K562 (cell line): ENCODE measurements around the gene ERCC2. TPM values are rescaled to one million over a fixed set of nuclear protein-coding genes. Genes with fewer than 3 reads are reported as not detected.

Source experiments
- BRD4 ChIP-seq: fragments of 200-600 bp; sonication (generic); IDR thresholded peaks from 2 replicates; pipeline ENCODE4 v1.6.1; 2017; ENCODE audit warnings: inconsistent platforms
- CBX5 ChIP-seq: IDR thresholded peaks from 2 replicates; pipeline ENCODE4 v1.6.1; 2014; ENCODE audit warnings: low read depth, borderline replicate concordance
- CCAR2 ChIP-seq: fragments of 200-400 bp; formaldehyde crosslinking; IDR thresholded peaks from 2 replicates; pipeline ENCODE4 v1.6.1; 2017; ENCODE audit warnings: mild to moderate bottlenecking, low read depth, low read length
- CREB1 ChIP-seq, 2 experiments: sonication (generic) in 1 of 2; formaldehyde crosslinking in 1 of 2; IDR thresholded peaks; 2 replicates each; pipeline versions ENCODE4 v1.6.1 to v1.8.0; 2012 to 2022; ENCODE audit warnings: inconsistent platforms in 1 of 2, mild to moderate bottlenecking in 1 of 2, missing genetic modification reagents in 1 of 2, moderate library complexity in 1 of 2
- EP400 ChIP-seq: fragments of 450-650 bp; IDR thresholded peaks from 2 replicates; pipeline ENCODE4 v1.6.1; 2017; ENCODE audit warnings: antibody characterized with exemption, mild to moderate bottlenecking, moderate library complexity
- GABPB2 ChIP-seq: fragments of 250-450 bp; sonication (Bioruptor Pico); conservative IDR thresholded peaks from 2 replicates; pipeline ENCODE4 v1.5.1; 2021; ENCODE audit warnings: mild to moderate bottlenecking
- GMEB1 ChIP-seq: fragments of 250-450 bp; sonication (Bioruptor Pico); IDR thresholded peaks from 2 replicates; pipeline ENCODE4 v1.4.0; 2020; ENCODE audit warnings: mild to moderate bottlenecking
- HDAC1 ChIP-seq, 2 experiments: fragments of 450-650 bp; IDR thresholded peaks; 2 replicates each; pipeline ENCODE4 v1.6.1; 2016 to 2017; ENCODE audit warnings: inconsistent platforms in 1 of 2, mild to moderate bottlenecking in 1 of 2, moderate library complexity in 1 of 2
- HINFP ChIP-seq: fragments of 450-650 bp; conservative IDR thresholded peaks from 2 replicates; pipeline ENCODE4 v1.6.1; 2016; ENCODE audit warnings: missing genetic modification characterization, low read depth, mild to moderate bottlenecking, control low read depth, missing compliant biosample characterization
- HLTF ChIP-seq: fragments of 450-650 bp; IDR thresholded peaks from 2 replicates; pipeline ENCODE4 v1.6.1; 2016
- ILF3 ChIP-seq: fragments of 450-650 bp; IDR thresholded peaks from 2 replicates; pipeline ENCODE4 v1.6.1; 2018; ENCODE audit warnings: antibody characterized with exemption, mild to moderate bottlenecking, moderate library complexity, borderline replicate concordance
- KDM1A ChIP-seq, 2 experiments: fragments of 450-650 bp; IDR thresholded peaks; 2 replicates each; pipeline ENCODE4 v1.6.1; 2016; ENCODE audit warnings: mild to moderate bottlenecking in 2 of 2
- KLF13 ChIP-seq: fragments of 450-650 bp; IDR thresholded peaks from 2 replicates; pipeline ENCODE4 v1.6.1; 2016; ENCODE audit warnings: missing genetic modification characterization, low read depth, mild to moderate bottlenecking, missing compliant biosample characterization, moderate library complexity, borderline replicate concordance
- NBN ChIP-seq: fragments of 450-650 bp; IDR thresholded peaks from 2 replicates; pipeline ENCODE4 v1.6.1; 2016; ENCODE audit warnings: low read depth, mild to moderate bottlenecking
- NR1H2 ChIP-seq: sonication (generic); formaldehyde crosslinking; IDR thresholded peaks from 2 replicates; pipeline ENCODE4 v1.4.0; 2020; ENCODE audit warnings: mild to moderate bottlenecking, missing genetic modification reagents
- NR2C1 ChIP-seq, 2 experiments: fragments of 450-650 bp; IDR thresholded peaks; 2 replicates each; pipeline ENCODE4 v1.6.1; 2017; ENCODE audit warnings: mild to moderate bottlenecking in 2 of 2, antibody characterized with exemption in 1 of 2, inconsistent platforms in 1 of 2, missing compliant biosample characterization in 1 of 2, missing genetic modification characterization in 1 of 2
- PTTG1 ChIP-seq: fragments of 450-650 bp; IDR thresholded peaks from 2 replicates; pipeline ENCODE4 v1.6.1; 2016; ENCODE audit warnings: low read depth, mild to moderate bottlenecking, missing genetic modification characterization, missing compliant biosample characterization
- RAD51 ChIP-seq: fragments of 450-650 bp; IDR thresholded peaks from 2 replicates; pipeline ENCODE4 v1.7.1; 2016; ENCODE audit warnings: low read depth, mild to moderate bottlenecking, borderline replicate concordance
- RBM22 ChIP-seq: fragments of 200-400 bp; formaldehyde crosslinking; IDR thresholded peaks from 2 replicates; pipeline ENCODE4 v1.6.1; 2018; ENCODE audit warnings: low read length, low read depth; ENCODE audit not compliant: poor library complexity, severe bottlenecking
- RHOXF2B ChIP-seq: fragments of 250-450 bp; sonication (Bioruptor Pico); conservative IDR thresholded peaks from 2 replicates; pipeline ENCODE4 v1.5.1; 2021
- SMARCE1 ChIP-seq: fragments of 450-650 bp; IDR thresholded peaks from 2 replicates; pipeline ENCODE4 v1.7.1; 2016; ENCODE audit warnings: mild to moderate bottlenecking
- SRF ChIP-seq, 2 experiments: fragments of 250-450, 450-650 bp in 1 of 2; sonication (Bioruptor Pico) in 1 of 2; sonication (generic) in 1 of 2; formaldehyde crosslinking; IDR thresholded peaks; 2 replicates each; pipeline versions ENCODE4 v1.5.0 to v1.5.1; 2020 to 2022; ENCODE audit warnings: mild to moderate bottlenecking in 1 of 2, missing genetic modification reagents in 1 of 2
- SUPT5H ChIP-seq: fragments of 450-650 bp; IDR thresholded peaks from 2 replicates; pipeline ENCODE4 v1.6.1; 2016
- TCFL5 ChIP-seq: fragments of 250-450 bp; sonication (Bioruptor Pico); conservative IDR thresholded peaks from 2 replicates; pipeline ENCODE4 v1.6.1; 2021; ENCODE audit warnings: mild to moderate bottlenecking, moderate library complexity, matching md5 sums
- THRAP3 ChIP-seq: fragments of 450-650 bp; IDR thresholded peaks from 2 replicates; pipeline ENCODE4 v1.6.1; 2016; ENCODE audit warnings: mild to moderate bottlenecking, inconsistent platforms, borderline replicate concordance
- ZNF143 ChIP-seq: sonication (generic); formaldehyde crosslinking; IDR thresholded peaks from 2 replicates; pipeline ENCODE4 v1.9.0; 2022; ENCODE audit warnings: mild to moderate bottlenecking, missing genetic modification reagents
- ZNF785 ChIP-seq: fragments of 250-450 bp; sonication (Bioruptor Pico); IDR thresholded peaks from 2 replicates; pipeline ENCODE4 v1.4.0; 2020; ENCODE audit warnings: mild to moderate bottlenecking
- polyA plus RNA-seq, 8 experiments: library from polyadenylated mRNA; depleted of rRNA in 4 of 8; stranded (reverse) in 5 of 8; unstranded in 3 of 8; fragments of >200 nt; fragmentation: Nextera tagmentation in 2 of 8; fragmentation: Illumina TruSeq in 1 of 8; extraction: Ambion mirVana in 2 of 8; extraction: Trizol in 1 of 8; gene quantifications; 2 replicates each; pipeline versions ENCODE4 v1.2.1 to v1.2.3, GENCODE V29; 2011 to 2014; ENCODE audit warnings: inconsistent platforms in 1 of 8, missing spikeins in 1 of 8
- total RNA-seq, 7 experiments: library from RNA; depleted of rRNA in 6 of 7; stranded (reverse); fragments of >200 nt in 6 of 7; fragmentation: Illumina TruSeq in 2 of 7; extraction: Trizol in 2 of 7; gene quantifications; 2 replicates each; pipeline versions ENCODE4 v1.2.1 to v1.2.3, GENCODE V29; 2011 to 2021; ENCODE audit warnings: low replicate concordance in 1 of 7

The ERCC2 gene
- total and polyA plus RNA-seq, 9 of the 15 experiments (the other 6 are each of a cell fraction or from before 2014, with no cell fraction given), result 2.2 to 55.9 (median 23.4) TPM

- TF ChIP-seq GMEB1 (CRISPR knock-in tag), result no peak
- TF ChIP-seq CBX5, result no peak
- no peak for TF ChIP-seq NBN
- no peak for TF ChIP-seq THRAP3
- no peak for TF ChIP-seq RBM22
- TF ChIP-seq NR2C1 (IDR thresholded peaks at IDR 0.05), result peak; percentile 72
- peak; percentile 59; the same call in 1 of the 2 replicates for TF ChIP-seq NR2C1 (tag; IDR thresholded peaks at IDR 0.05)
- TF ChIP-seq EP400, result peak; percentile 32; the same call in 1 of the 2 replicates
- TF ChIP-seq NR1H2 (CRISPR knock-in tag), result no peak
- no peak for TF ChIP-seq CREB1 (IDR thresholded peaks at IDR 0.05)
- TF ChIP-seq CREB1 (CRISPR knock-in tag; IDR thresholded peaks at IDR 0.05), result no peak
- TF ChIP-seq HLTF, result no peak; the same call in 1 of the 2 replicates
- TF ChIP-seq KDM1A (IDR thresholded peaks at IDR 0.05), result peak; percentile 47 to 66; a peak in 3 of 4 replicates
- TF ChIP-seq ZNF785, result no peak
- no peak for TF ChIP-seq HINFP (tag)
- TF ChIP-seq TCFL5, result no peak
- TF ChIP-seq SMARCE1, result 0 out of 2 replicates have a peak, but pooled peaks have one; percentile 18
- no peak for TF ChIP-seq RHOXF2B (CRISPR knock-in tag)
- TF ChIP-seq GABPB2 (CRISPR knock-in tag), result no peak
- peak; percentile 38; the same call in 1 of the 2 replicates for TF ChIP-seq ZNF143 (CRISPR knock-in tag)
- TF ChIP-seq SRF (CRISPR knock-in tag; IDR thresholded peaks at IDR 0.05), result peak in 1 of 2 experiments; percentile 79; a peak in 1 of 4 replicates
- no peak for TF ChIP-seq PTTG1 (tag)
- no peak for TF ChIP-seq BRD4
- no peak for TF ChIP-seq ILF3
- no peak for TF ChIP-seq CCAR2
- TF ChIP-seq HDAC1 (IDR thresholded peaks at IDR 0.05), result peak in 1 of 2 experiments; percentile 50; a peak in 1 of 4 replicates
- TF ChIP-seq RAD51, result no peak
- TF ChIP-seq SUPT5H, result no peak
- 0 out of 2 replicates have a peak, but pooled peaks have one; percentile 32 for TF ChIP-seq KLF13 (tag)
These were observed 33.6 kb upstream of the ERCC2 start (continued) for GRCh38 chr19:45403781-45404556.
